ENCODE measurements around the gene SLC25A45. TPM values are rescaled to one million over a fixed set of nuclear protein-coding genes. Genes with fewer than 3 reads are reported as not detected.

SLC25A45 gene
- total RNA-seq, 4 donors from 2014 or later, result 3.9 to 6.2 (median 4.7) TPM

DNA sequence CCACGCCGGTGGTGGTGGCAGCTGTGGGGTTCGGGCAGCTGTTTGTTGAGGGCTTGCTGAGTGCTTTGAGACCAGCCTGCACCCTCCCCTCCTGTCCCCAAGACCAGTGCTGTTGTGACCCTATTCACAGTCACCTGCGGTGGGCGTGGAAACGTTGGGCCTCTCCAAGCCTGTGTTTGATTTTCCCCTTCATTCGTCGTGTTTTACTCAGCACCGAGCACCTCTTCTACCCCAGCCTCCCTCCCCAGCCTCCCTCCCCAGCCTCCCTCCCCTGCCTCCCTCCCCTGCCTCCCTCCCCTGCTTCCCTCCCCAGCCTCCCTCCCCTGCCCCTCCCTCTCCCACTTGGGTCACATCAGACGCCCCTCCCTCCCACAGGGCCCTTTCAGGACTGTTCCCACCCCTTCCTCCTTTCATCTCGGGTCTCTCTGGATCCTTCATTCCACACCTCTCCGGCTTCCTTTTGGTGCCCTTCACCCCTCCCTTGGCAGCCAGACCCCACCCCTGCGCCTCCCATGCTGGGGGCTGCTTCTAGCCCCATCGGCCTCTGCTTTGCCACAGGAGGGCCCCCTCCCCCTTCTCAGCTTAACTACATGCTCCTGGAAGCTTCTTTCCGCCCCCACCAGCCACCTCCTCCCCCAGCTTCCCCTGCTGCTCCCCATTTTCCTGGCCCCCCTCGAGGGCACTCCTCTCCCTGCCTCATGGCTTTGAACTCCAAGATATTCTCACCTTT lies 18.8 kb upstream of the SLC25A45 start:
- TF ChIP-seq EP300 (IDR thresholded peaks at IDR 0.05), result no peak
- TF ChIP-seq POLR2AphosphoS5 (IDR thresholded peaks at IDR 0.05), result no peak
- no peak for TF ChIP-seq POLR2A (IDR thresholded peaks at IDR 0.05)
- TF ChIP-seq, protein P1, sequence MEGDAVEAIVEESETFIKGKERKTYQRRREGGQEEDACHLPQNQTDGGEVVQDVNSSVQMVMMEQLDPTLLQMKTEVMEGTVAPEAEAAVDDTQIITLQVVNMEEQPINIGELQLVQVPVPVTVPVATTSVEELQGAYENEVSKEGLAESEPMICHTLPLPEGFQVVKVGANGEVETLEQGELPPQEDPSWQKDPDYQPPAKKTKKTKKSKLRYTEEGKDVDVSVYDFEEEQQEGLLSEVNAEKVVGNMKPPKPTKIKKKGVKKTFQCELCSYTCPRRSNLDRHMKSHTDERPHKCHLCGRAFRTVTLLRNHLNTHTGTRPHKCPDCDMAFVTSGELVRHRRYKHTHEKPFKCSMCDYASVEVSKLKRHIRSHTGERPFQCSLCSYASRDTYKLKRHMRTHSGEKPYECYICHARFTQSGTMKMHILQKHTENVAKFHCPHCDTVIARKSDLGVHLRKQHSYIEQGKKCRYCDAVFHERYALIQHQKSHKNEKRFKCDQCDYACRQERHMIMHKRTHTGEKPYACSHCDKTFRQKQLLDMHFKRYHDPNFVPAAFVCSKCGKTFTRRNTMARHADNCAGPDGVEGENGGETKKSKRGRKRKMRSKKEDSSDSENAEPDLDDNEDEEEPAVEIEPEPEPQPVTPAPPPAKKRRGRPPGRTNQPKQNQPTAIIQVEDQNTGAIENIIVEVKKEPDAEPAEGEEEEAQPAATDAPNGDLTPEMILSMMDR (IDR thresholded peaks at IDR 0.05), result no peak
- peaks cover 96% of the 10 kb centered on the region for H3K36me3 ChIP-seq
- WGBS, result 73% methylated on average over 13 of the region's 16 CpGs
- H3K27ac ChIP-seq, result no peak overlapping the region
- DNase-seq (ENCODE audit: low spot score in 2 of 2), result no peak
- no peak overlapping the region for H3K4me3 ChIP-seq
- H3K27me3 ChIP-seq, result no peaks in the 10 kb centered on the region
- peaks cover 7% of the 10 kb centered on the region for H3K4me1 ChIP-seq
- H3K9me3 ChIP-seq, result no peaks in the 10 kb centered on the region

- H3K36me3 ChIP-seq, result peaks cover 96% of the 10 kb centered on the region
Measured at GRCh38 chr11:65400307-65401072, 18.0 kb upstream of the SLC25A45 start.

GRCh38 chr11:65399845-65400244 lies 17.4 kb upstream of the SLC25A45 start:
- no peak for DNase-seq (ENCODE audit: low spot score in 2 of 2)
- Histone ChIP-seq H3K36me3 (peaks cover 95% of the 10 kb centered on the region), H3K27me3 (no peaks in the 10 kb centered on the region), H3K4me3 (no peak overlapping the region), H3K27ac (no peak overlapping the region), H3K4me1 (peaks cover 7% of the 10 kb centered on the region), H3K9me3 (no peaks in the 10 kb centered on the region)
- TF ChIP-seq POLR2A (IDR thresholded peaks at IDR 0.05) (no peak), POLR2AphosphoS5 (IDR thresholded peaks at IDR 0.05) (no peak), EP300 (IDR thresholded peaks at IDR 0.05) (no peak)
- TF ChIP-seq, protein P1 (IDR thresholded peaks at IDR 0.05), result no peak
- WGBS, result no CpG with 5 or more reads among the region's 10 CpGs

More at GRCh38 chr11:65400307-65401072, 18.0 kb upstream of the SLC25A45 start:
- H3K4me3 ChIP-seq, result no peak overlapping the region
- no peaks in the 10 kb centered on the region for H3K27me3 ChIP-seq
- no peak overlapping the region for H3K27ac ChIP-seq
- TF ChIP-seq EP300 (IDR thresholded peaks at IDR 0.05) (no peak), POLR2A (IDR thresholded peaks at IDR 0.05) (no peak), POLR2AphosphoS5 (IDR thresholded peaks at IDR 0.05) (no peak)
- TF ChIP-seq, protein P1 (IDR thresholded peaks at IDR 0.05), result no peak
- no peak for DNase-seq (ENCODE audit: low spot score in 2 of 2)
- 83% methylated on average over 16 of the region's 17 CpGs for WGBS
- H3K9me3 ChIP-seq, result no peaks in the 10 kb centered on the region
- H3K4me1 ChIP-seq, result peaks cover 7% of the 10 kb centered on the region

GRCh38 chr11:65399249-65399648 lies 16.8 kb upstream of the SLC25A45 start:
- WGBS, result 89% methylated on average over 13 of the region's 13 CpGs
- no peak overlapping the region for H3K27ac ChIP-seq
- no peak overlapping the region for H3K4me3 ChIP-seq
- TF ChIP-seq POLR2A (IDR thresholded peaks at IDR 0.05) (no peak), POLR2AphosphoS5 (IDR thresholded peaks at IDR 0.05) (no peak), EP300 (IDR thresholded peaks at IDR 0.05) (no peak)
- TF ChIP-seq, protein P1 (IDR thresholded peaks at IDR 0.05), result no peak
- no peaks in the 10 kb centered on the region for H3K27me3 ChIP-seq
- peaks cover 95% of the 10 kb centered on the region for H3K36me3 ChIP-seq
- no peaks in the 10 kb centered on the region for H3K9me3 ChIP-seq
- H3K4me1 ChIP-seq, result peaks cover 4% of the 10 kb centered on the region
- no peak for DNase-seq (ENCODE audit: low spot score in 2 of 2)

GRCh38 chr11:65398362-65398910 lies 16.0 kb upstream of the SLC25A45 start:
- Histone ChIP-seq H3K4me3 (no peak overlapping the region), H3K4me1 (no peaks in the 10 kb centered on the region), H3K9me3 (no peaks in the 10 kb centered on the region), H3K36me3 (peaks cover 95% of the 10 kb centered on the region), H3K27me3 (no peaks in the 10 kb centered on the region), H3K27ac (no peak overlapping the region)
- no peak for DNase-seq (ENCODE audit: low spot score in 2 of 2)
- WGBS, result 89% methylated on average over 8 of the region's 16 CpGs
- TF ChIP-seq POLR2A (IDR thresholded peaks at IDR 0.05) (no peak), EP300 (IDR thresholded peaks at IDR 0.05) (no peak)

All from suprapubic skin (tissue), 4 donors.